Heart left ventricle (tissue), 13 donors: Measurements from ENCODE around the gene NGLY1.
A peak's percentile ranks its signal among the peaks of the same experiment; 100 is the strongest.

Experiments
- CTCF ChIP-seq, 12 donors: fragments of 200-600 bp; sonication (generic) in 4 of 12; IDR thresholded peaks; one replicate each; pipeline versions ENCODE4 v1.5.0 to v1.8.0; 2018 to 2022; ENCODE audit warnings: antibody characterized with exemption in 12 of 12, mild to moderate bottlenecking in 5 of 12
- POLR2A ChIP-seq, 2 donors: fragments of 450-650 bp; IDR thresholded peaks; one replicate each; pipeline ENCODE4 v1.6.1; 2017; ENCODE audit warnings: antibody characterized with exemption in 2 of 2, mild to moderate bottlenecking in 2 of 2, moderate library complexity in 2 of 2
- donor health status: ischemic (EF 13 %, LVEDD 7.1; RV severe dilation, severe dysfunction).
- donor health status: DM: no; HTN: yes; CAD: no.
- donor health status: DM: no; HTN: no; CAD: no.
- donor health status: ischemic (EF 25% LVEDD 6.9; RV normal size, moderate dysfunction).
- donor health status: ischemic (EF 25% LVEDD 5.7; RV mildly dilated, moderate dysfunction).
- donor health status: ischemic (EF 35%, LVEDD 5.7; RV mildly dilated, moderate dysfunction).
- donor health status: nonischemic (EF 11% LVEDD 7.7; RV severe dilation, severe dysfunction).
- donor health status: DM: yes; HTN: yes; CAD: no.
- donor health status: PGD.
- donor health status: ischemic (EF 29% LVEDD 5.4; RV normal size, mild dysfunction).
- donor health status: nonischemic (EF 23%, LVEDD 6.1; RV moderate dilation, normal function).

GRCh38 chr3:25789596-25790556 is 6.6 kb upstream of the NGLY1 start, which contains the start of gene OXSM:
- TF ChIP-seq CTCF (IDR thresholded peaks at IDR 0.05) (no peak), POLR2A (IDR thresholded peaks at IDR 0.05) (peak in 1 of 2 donors; percentile 95)
